Panc1 (cell line): ENCODE measurements around the gene GLI1. TPM values are rescaled to one million over a fixed set of nuclear protein-coding genes. Genes with fewer than 3 reads are reported as not detected.

Experiments
- ATAC-seq: fragments of 200-7000 bp; cut with Tn5 transposase; 2 replicates; pipeline ENCODE4 v1.9.1; 2020; ENCODE audit warnings: mild to moderate bottlenecking, moderate library complexity
- BruUV-seq: library from RNA; stranded (reverse); fragments of 400-500 nt; replicated peaks from 2 replicates; lab custom pipeline; 2021; lab: Mats Ljungman, UMichigan
- CTCF ChIA-PET: fragments of 300-600 bp; sonication (Branson Sonifier 250); formaldehyde crosslinking; loops from one replicate; lab custom pipeline; 2022; ENCODE audit warnings: antibody characterized with exemption; lab: Charles Lee
- POLR2A ChIA-PET: fragments of 300-600 bp; sonication (Branson Sonifier 250); formaldehyde crosslinking; loops from one replicate; lab custom pipeline; 2022; ENCODE audit warnings: antibody characterized with exemption; lab: Charles Lee
- DNase-seq: peaks from one replicate; pipeline ENCODE4 v3.0.0-alpha.2; 2010; ENCODE audit warnings: low read depth, low spot score
- H3K27ac ChIP-seq: 2 replicates; pipeline ENCODE4 v1.5.1; 2011; ENCODE audit warnings: mild to moderate bottlenecking, low read length, inconsistent platforms
- H3K27me3 ChIP-seq: fragments of 200-500 bp; sonication (Bioruptor generic); 2 replicates; pipeline ENCODE4 v1.6.0; 2014; ENCODE audit warnings: low read length, inconsistent platforms; ENCODE audit not compliant: control insufficient read depth, insufficient read depth
- H3K36me3 ChIP-seq: fragments of 200-500 bp; sonication (Bioruptor generic); 2 replicates; pipeline ENCODE4 v1.5.1; 2014; ENCODE audit warnings: inconsistent platforms, mild to moderate bottlenecking, low read length, moderate library complexity; ENCODE audit not compliant: control insufficient read depth, insufficient read depth
- H3K4me1 ChIP-seq: 2 replicates; pipeline ENCODE4 v1.5.1; 2011; ENCODE audit warnings: inconsistent platforms, mild to moderate bottlenecking, low read length, moderate library complexity; ENCODE audit not compliant: control insufficient read depth, insufficient read depth
- H3K4me3 ChIP-seq, 2 experiments: 2 replicates each; pipeline ENCODE4 v1.5.1; 2011 to 2012; ENCODE audit warnings: low read depth in 2 of 2, low read length in 2 of 2, mild to moderate bottlenecking in 2 of 2, inconsistent platforms in 1 of 2, moderate library complexity in 1 of 2
- H3K9me3 ChIP-seq: fragments of 200-500 bp; sonication (Bioruptor generic); 2 replicates; pipeline ENCODE4 v1.5.1; 2014; ENCODE audit warnings: low read depth, mild to moderate bottlenecking, inconsistent platforms, low read length, moderate library complexity; ENCODE audit not compliant: control insufficient read depth, insufficient read depth
- CTCF ChIP-seq: fragments of 450-650 bp; IDR thresholded peaks from 2 replicates; pipeline ENCODE4 v1.5.1; 2017; ENCODE audit warnings: mild to moderate bottlenecking
- POLR2AphosphoS5 ChIP-seq: IDR thresholded peaks from 2 replicates; pipeline ENCODE4 v1.6.1; 2012; ENCODE audit warnings: mild to moderate bottlenecking, low read depth, low read length, moderate library complexity
- REST ChIP-seq, 2 experiments: IDR thresholded peaks; 2 replicates each; pipeline ENCODE4 v1.6.1; 2011 to 2012; ENCODE audit warnings: low read depth in 2 of 2, control low read depth in 1 of 2, low read length in 1 of 2, mild to moderate bottlenecking in 1 of 2, moderate library complexity in 1 of 2; ENCODE audit not compliant: insufficient read depth in 1 of 2
- SIN3A ChIP-seq: IDR thresholded peaks from 2 replicates; pipeline ENCODE4 v1.6.1; 2012; ENCODE audit warnings: low read depth, mild to moderate bottlenecking, low read length, moderate library complexity, borderline replicate concordance; ENCODE audit not compliant: insufficient read depth
- TCF7L2 ChIP-seq: IDR thresholded peaks from 2 replicates; pipeline ENCODE4 v1.6.1; 2011; ENCODE audit warnings: mild to moderate bottlenecking, low read depth, low read length, inconsistent platforms
- in situ Hi-C: cut with HindIII; loops from 2 replicates; pipeline ENCODE4 v1.10.0; 2016; ENCODE audit warnings: low sequenced_read_pairs, low pct_unique_long_range_greater_than_20kb
- intact Hi-C: fragments of 100-400 bp; cut with micrococcal nuclease; formaldehyde crosslinking; loops from one replicate; pipeline ENCODE4 v1.10.0; 2022; ENCODE audit not compliant: unreplicated experiment
- total RNA-seq: library from RNA; stranded (reverse); gene quantifications from one replicate; pipeline ENCODE4 v1.2.1, GENCODE V29; 2021; ENCODE audit not compliant: unreplicated experiment

The GLI1 gene
- total RNA-seq, 1 experiment from 2014 or later = 6.5 TPM

GRCh38 chr12:57483466-57483865 is 23.9 kb downstream of the GLI1 start:
- ChIA-PET POLR2A (no interaction called here), CTCF (no interaction called here)
- no peak overlapping the region for H3K4me3 ChIP-seq
- ATAC-seq (no peak), DNase-seq (no peak)
- H3K27ac ChIP-seq = no peak overlapping the region
- H3K4me1 ChIP-seq = no peaks in the 10 kb centered on the region
- H3K36me3 ChIP-seq = peaks cover 4% of the 10 kb centered on the region; the same call in 1 of the 2 replicates
- BruUV-seq = no TSS peak
- TF ChIP-seq POLR2AphosphoS5 (no peak), TCF7L2 (no peak), SIN3A (no peak), REST (IDR thresholded peaks at IDR 0.05; ENCODE audit: insufficient read depth in 1 of 2, low read depth in 2 of 2, low read length in 1 of 2) (no peak), CTCF (no peak)
- in situ Hi-C loops (no loop called here), intact Hi-C loops (no loop called here)
- H3K27me3 ChIP-seq = no peaks in the 10 kb centered on the region
- H3K9me3 ChIP-seq = no peaks in the 10 kb centered on the region

GRCh38 chr12:57485695-57486094 is 26.1 kb downstream of the GLI1 start:
- H3K9me3 ChIP-seq = no peaks in the 10 kb centered on the region
- intact Hi-C loops (no loop called here), in situ Hi-C loops (no loop called here)
- no peak overlapping the region for H3K27ac ChIP-seq
- H3K27me3 ChIP-seq = no peaks in the 10 kb centered on the region
- ChIA-PET POLR2A (no interaction called here), CTCF (interaction anchor here (0.7 kb wide), 1 partner anchor 8 kb away, joined by 4 read pairs; no protein-coding TSS in a partner anchor)
- ATAC-seq (no peak), DNase-seq (no peak)
- H3K4me3 ChIP-seq = no peak overlapping the region
- BruUV-seq = no TSS peak
- H3K36me3 ChIP-seq = peaks cover 12% of the 10 kb centered on the region; the same call in 1 of the 2 replicates
- no peak for TF ChIP-seq POLR2AphosphoS5
- TF ChIP-seq CTCF = no peak
- no peak for TF ChIP-seq TCF7L2
- peaks cover 12% of the 10 kb centered on the region; the same call in 1 of the 2 replicates for H3K4me1 ChIP-seq
